Type B pancreatic cell (in vitro differentiated cells): ENCODE data around the gene SIRPB1. TPM values are rescaled to one million over a fixed set of nuclear protein-coding genes. Genes with fewer than 3 reads are reported as not detected.
"Not testable (repeated sequence)": the region's sequence is repeated elsewhere in the genome, so short reads cannot be mapped to it uniquely, and the experiment has no call there.

Experiments
- DNase-seq: peaks from one replicate; pipeline ENCODE4 v3.0.0; 2021; ENCODE audit warnings: mixed read lengths; ENCODE audit not compliant: unreplicated experiment; ENCODE audit errors: extremely low spot score
- H3K27ac Mint-ChIP-seq: 2 replicates; pipeline ENCODE4 v1.8.0; 2021; ENCODE audit warnings: mild to moderate bottlenecking, mixed read lengths
- H3K27me3 Mint-ChIP-seq: 2 replicates; pipeline ENCODE4 v1.8.0; 2021; ENCODE audit warnings: mixed read lengths
- H3K36me3 Mint-ChIP-seq: 2 replicates; pipeline ENCODE4 v1.8.0; 2021; ENCODE audit warnings: mixed read lengths
- H3K4me1 Mint-ChIP-seq: one replicate; pipeline ENCODE4 v1.8.0; 2021; ENCODE audit warnings: mixed read lengths; ENCODE audit not compliant: unreplicated experiment
- H3K4me3 Mint-ChIP-seq: 2 replicates; pipeline ENCODE4 v1.8.0; 2021; ENCODE audit warnings: mild to moderate bottlenecking, mixed read lengths
- H3K9me3 Mint-ChIP-seq: 2 replicates; pipeline ENCODE4 v1.8.0; 2021; ENCODE audit warnings: mixed read lengths
- CTCF ChIP-seq: fragments of 200-600 bp; sonication (generic); conservative IDR thresholded peaks from 2 replicates; pipeline ENCODE4 v1.5.0; 2021; ENCODE audit warnings: antibody characterized with exemption, mild to moderate bottlenecking
- total RNA-seq: library from RNA; stranded (reverse); gene quantifications from 2 replicates; pipeline ENCODE4 v1.2.1, GENCODE V29; 2021; ENCODE audit warnings: low replicate concordance

The SIRPB1 gene
- total RNA-seq, 1 donor from 2014 or later: 1.0 TPM

GRCh38 chr20:1588533-1589460 lies 31.0 kb downstream of the SIRPB1 start:
- Mint-ChIP-seq H3K4me1 (no peaks in the 10 kb centered on the region), H3K27ac (no peak overlapping the region), H3K36me3 (no peaks in the 10 kb centered on the region), H3K4me3 (no peak overlapping the region), H3K27me3 (no peaks in the 10 kb centered on the region), H3K9me3 (no peaks in the 10 kb centered on the region)
- DNase-seq: no peak
- TF ChIP-seq CTCF: no peak

- no peaks in the 10 kb centered on the region for H3K36me3 Mint-ChIP-seq
Measured at GRCh38 chr20:1587781-1588532, 31.9 kb downstream of the SIRPB1 start.

GRCh38 chr20:1579488-1579887 lies 40.3 kb downstream of the SIRPB1 start:
- TF ChIP-seq CTCF: no peak
- H3K9me3 Mint-ChIP-seq: no peaks in the 10 kb centered on the region
- no peak for DNase-seq
- H3K36me3 Mint-ChIP-seq: no peaks in the 10 kb centered on the region
- no peak overlapping the region for H3K4me3 Mint-ChIP-seq
- H3K27me3 Mint-ChIP-seq: peaks cover 9% of the 10 kb centered on the region
- H3K27ac Mint-ChIP-seq: no peak overlapping the region
- no peaks in the 10 kb centered on the region for H3K4me1 Mint-ChIP-seq

More at GRCh38 chr20:1587781-1588532, 31.9 kb downstream of the SIRPB1 start:
- TF ChIP-seq CTCF: no peak
- Mint-ChIP-seq H3K4me1 (no peaks in the 10 kb centered on the region), H3K9me3 (no peaks in the 10 kb centered on the region), H3K4me3 (no peak overlapping the region), H3K27me3 (no peaks in the 10 kb centered on the region), H3K27ac (no peak overlapping the region)
- DNase-seq: no peak

- Mint-ChIP-seq H3K4me3 (no peak overlapping the region), H3K27ac (no peak overlapping the region), H3K4me1 (no peaks in the 10 kb centered on the region), H3K27me3 (peaks cover 9% of the 10 kb centered on the region), H3K9me3 (no peaks in the 10 kb centered on the region), H3K36me3 (no peaks in the 10 kb centered on the region)
- no peak for TF ChIP-seq CTCF
- DNase-seq: no peak
Measured at GRCh38 chr20:1577906-1578305, 41.9 kb downstream of the SIRPB1 start.

GRCh38 chr20:1577313-1577712 lies 42.5 kb downstream of the SIRPB1 start:
- not testable (repeated sequence) for H3K36me3 Mint-ChIP-seq, DNase-seq, H3K9me3 Mint-ChIP-seq, H3K4me3 Mint-ChIP-seq, H3K27ac Mint-ChIP-seq, H3K27me3 Mint-ChIP-seq, H3K4me1 Mint-ChIP-seq

- no peaks in the 10 kb centered on the region for H3K9me3 Mint-ChIP-seq
- H3K4me1 Mint-ChIP-seq: no peaks in the 10 kb centered on the region
- DNase-seq: no peak
- TF ChIP-seq CTCF: no peak
- H3K36me3 Mint-ChIP-seq: no peaks in the 10 kb centered on the region
- H3K4me3 Mint-ChIP-seq: no peak overlapping the region
- peaks cover 9% of the 10 kb centered on the region for H3K27me3 Mint-ChIP-seq
- no peak overlapping the region for H3K27ac Mint-ChIP-seq
Measured at GRCh38 chr20:1576641-1577040, 43.2 kb downstream of the SIRPB1 start.

- DNase-seq, H3K4me1 Mint-ChIP-seq, H3K36me3 Mint-ChIP-seq: not testable (repeated sequence)
Measured at GRCh38 chr20:1576003-1576402, 43.8 kb downstream of the SIRPB1 start.

GRCh38 chr20:1571583-1571982 lies 48.2 kb downstream of the SIRPB1 start:
- H3K9me3 Mint-ChIP-seq, DNase-seq, H3K27ac Mint-ChIP-seq, H3K4me3 Mint-ChIP-seq, H3K36me3 Mint-ChIP-seq, H3K4me1 Mint-ChIP-seq: not testable (repeated sequence)
- peaks cover 14% of the 10 kb centered on the region for H3K27me3 Mint-ChIP-seq

More at GRCh38 chr20:1576003-1576402, 43.8 kb downstream of the SIRPB1 start:
- H3K27ac Mint-ChIP-seq, H3K4me3 Mint-ChIP-seq, H3K9me3 Mint-ChIP-seq, H3K27me3 Mint-ChIP-seq: not testable (repeated sequence)
